ENCODE data around the gene ARHGAP25.

DNA sequence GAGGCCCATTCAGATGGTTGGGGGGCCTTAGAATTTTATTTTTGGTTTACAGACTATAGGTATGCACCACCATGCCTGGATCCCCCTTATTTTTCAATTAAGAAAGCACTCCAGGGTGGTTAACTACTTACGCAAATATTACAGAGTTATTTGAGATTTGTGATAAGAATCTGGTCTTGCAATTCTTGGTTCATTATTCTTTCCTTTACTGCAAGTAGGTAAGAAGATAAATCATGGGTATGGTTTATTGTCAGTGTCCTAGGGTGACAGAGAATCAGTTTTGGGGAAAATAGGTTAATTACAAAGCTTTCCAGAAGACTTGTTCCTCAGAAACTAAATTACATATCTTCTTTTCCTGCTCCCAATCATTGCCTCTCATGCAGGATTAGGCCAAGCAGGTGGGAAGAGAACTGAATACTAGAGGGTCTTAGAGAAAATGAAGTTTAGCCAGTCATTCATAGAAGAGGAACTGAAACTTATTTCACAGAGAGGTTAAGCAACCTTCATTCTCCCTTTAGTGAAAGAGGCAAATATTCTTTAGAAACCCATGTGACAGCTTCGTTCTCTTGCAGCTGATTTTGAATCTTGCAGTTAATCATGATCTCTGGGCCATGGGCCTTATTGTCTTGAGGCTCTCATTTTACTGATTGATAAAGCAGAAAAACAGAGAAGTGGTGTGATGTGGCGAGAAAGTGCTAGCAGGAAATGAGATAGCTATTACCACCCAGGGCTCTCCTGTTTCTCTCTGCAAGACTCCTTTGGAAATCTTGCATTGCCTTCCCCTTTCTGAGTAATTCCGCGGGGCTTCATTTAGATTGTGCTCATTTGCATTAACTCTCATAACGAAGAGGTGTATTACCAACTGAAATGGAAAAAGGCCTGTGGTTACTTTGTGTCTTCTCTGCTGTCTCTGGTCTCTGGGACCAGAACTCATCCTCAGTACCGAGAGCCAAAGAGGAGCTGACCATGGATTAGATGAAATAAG, 44.8 kb upstream of the ARHGAP25 start:
- TF ChIP-seq CTCF (conservative IDR thresholded peaks at IDR 0.05; ENCODE audit: low read depth in 2 of 2) (no peak), POLR2AphosphoS5 (IDR thresholded peaks at IDR 0.05; ENCODE audit: low read depth) (no peak)
- TF ChIP-seq, protein P1, sequence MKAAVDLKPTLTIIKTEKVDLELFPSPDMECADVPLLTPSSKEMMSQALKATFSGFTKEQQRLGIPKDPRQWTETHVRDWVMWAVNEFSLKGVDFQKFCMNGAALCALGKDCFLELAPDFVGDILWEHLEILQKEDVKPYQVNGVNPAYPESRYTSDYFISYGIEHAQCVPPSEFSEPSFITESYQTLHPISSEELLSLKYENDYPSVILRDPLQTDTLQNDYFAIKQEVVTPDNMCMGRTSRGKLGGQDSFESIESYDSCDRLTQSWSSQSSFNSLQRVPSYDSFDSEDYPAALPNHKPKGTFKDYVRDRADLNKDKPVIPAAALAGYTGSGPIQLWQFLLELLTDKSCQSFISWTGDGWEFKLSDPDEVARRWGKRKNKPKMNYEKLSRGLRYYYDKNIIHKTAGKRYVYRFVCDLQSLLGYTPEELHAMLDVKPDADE (IDR thresholded peaks at IDR 0.05): no peak
